K562 (cell line): Measurements from ENCODE around the gene QRICH1. TPM values are rescaled to one million over a fixed set of nuclear protein-coding genes. Genes with fewer than 3 reads are reported as not detected.

Experiments
- ATAC-seq: fragments of 200-7000 bp; cut with Tn5 transposase; 3 replicates; pipeline ENCODE4 v1.9.1; 2020; ENCODE audit warnings: moderate library complexity
- BruUV-seq: library from RNA; stranded (reverse); fragments of 400-500 nt; replicated peaks from 2 replicates; lab custom pipeline; 2021; lab: Mats Ljungman, UMichigan
- CTCF ChIA-PET: fragments of 300-600 bp; formaldehyde crosslinking; extraction: SDS; loops from one replicate; lab custom pipeline; 2021; ENCODE audit warnings: low intra/inter-chr PET ratio; lab: Yijun Ruan, JAX
- POLR2A ChIA-PET: fragments of 300-600, 350-650 bp; sonication (Branson Sonifier 250); formaldehyde crosslinking; extraction: SDS; loops from one replicate; lab custom pipeline; 2021; ENCODE audit warnings: antibody characterized with exemption, inconsistent platforms; lab: Yijun Ruan, JAX
- DNase-seq, 4 experiments: peaks; one replicate each; pipeline versions ENCODE4 v3.0.0 to v3.0.0-alpha.2; 2011 to 2018; ENCODE audit warnings: low spot score in 3 of 4, mixed read lengths in 3 of 4; ENCODE audit errors: extremely low read depth in 1 of 4
- FAIRE-seq: peaks from 2 replicates; lab custom pipeline; 2011; peaks lifted over from hg19 to GRCh38; lab: Jason Lieb, UNC
- H2AFZ ChIP-seq: 2 replicates; pipeline ENCODE4 v1.6.0; 2011; ENCODE audit warnings: low read depth, low read length, control low read depth, inconsistent platforms
- H3K27ac ChIP-seq: fragments of 200-600 bp; 3 replicates; pipeline ENCODE4 v1.8.0; 2011; ENCODE audit warnings: low read depth, mild to moderate bottlenecking, control low read depth, inconsistent platforms, low read length, moderate library complexity, mixed read lengths; ENCODE audit errors: extremely low read depth
- H3K27me3 ChIP-seq, 2 experiments: fragments of 300-600 bp in 1 of 2; 2 replicates in 1 of 2; 3 replicates in 1 of 2; pipeline versions ENCODE4 v1.6.0 to v1.8.0; 2011; ENCODE audit warnings: inconsistent platforms in 2 of 2, low read length in 2 of 2, mild to moderate bottlenecking in 1 of 2, mixed read lengths in 1 of 2, moderate library complexity in 1 of 2; ENCODE audit not compliant: control insufficient read depth in 2 of 2, insufficient read depth in 2 of 2
- H3K36me3 ChIP-seq: fragments of 300-600 bp; 3 replicates; pipeline ENCODE4 v1.8.0; 2011; ENCODE audit warnings: mild to moderate bottlenecking, low read length, inconsistent platforms; ENCODE audit not compliant: control insufficient read depth, insufficient read depth
- H3K4me1 ChIP-seq, 2 experiments: fragments of 200-600 bp in 1 of 2; replicated peaks in 1 of 2; 2 replicates in 1 of 2; 3 replicates in 1 of 2; pipeline versions ENCODE4 v1.5.1 to v1.8.0; 2011; ENCODE audit warnings: inconsistent platforms in 2 of 2, low read length in 2 of 2, mild to moderate bottlenecking in 1 of 2, mixed read lengths in 1 of 2, moderate library complexity in 1 of 2; ENCODE audit not compliant: control insufficient read depth in 2 of 2, insufficient read depth in 2 of 2
- H3K4me2 ChIP-seq: 2 replicates; pipeline ENCODE4 v1.6.1; 2011; ENCODE audit warnings: low read length, control low read depth, inconsistent platforms, mixed read lengths; ENCODE audit not compliant: insufficient read depth
- H3K4me3 ChIP-seq: fragments of 200-600 bp; sonication (generic), shearing (Covaris generic); 2 replicates; pipeline ENCODE4 v1.5.1; 2016; ENCODE audit warnings: control low read depth, inconsistent platforms
- H3K79me2 ChIP-seq: fragments of 200-600 bp; 3 replicates; pipeline ENCODE4 v1.8.0; 2011; ENCODE audit warnings: low read length, inconsistent platforms; ENCODE audit not compliant: control insufficient read depth, insufficient read depth
- H3K9ac ChIP-seq, 2 experiments: 2 replicates each; pipeline versions ENCODE4 v1.6.0 to v1.6.1; 2011; ENCODE audit warnings: low read depth in 2 of 2, low read length in 2 of 2, control low read depth in 1 of 2, inconsistent platforms in 1 of 2, mild to moderate bottlenecking in 1 of 2, mixed read lengths in 1 of 2; ENCODE audit not compliant: insufficient read depth in 1 of 2
- H3K9me1 ChIP-seq: one replicate; pipeline ENCODE4 v1.6.0; 2011; ENCODE audit warnings: inconsistent platforms, mild to moderate bottlenecking, low read length, moderate library complexity; ENCODE audit not compliant: control insufficient read depth, insufficient read depth
- H3K9me3 ChIP-seq: replicated peaks from 2 replicates; pipeline ENCODE4 v1.5.1; 2011; ENCODE audit warnings: low read depth, low read length, inconsistent platforms; ENCODE audit not compliant: control insufficient read depth, insufficient read depth
- H4K20me1 ChIP-seq: replicated peaks from 2 replicates; pipeline ENCODE4 v1.6.1; 2011; ENCODE audit warnings: low read length, inconsistent platforms, mixed read lengths; ENCODE audit not compliant: control insufficient read depth, insufficient read depth
- CREBBP ChIP-seq: IDR thresholded peaks from one replicate; pipeline ENCODE4 v1.6.1; 2012; ENCODE audit warnings: low read depth, mild to moderate bottlenecking, control low read depth, inconsistent platforms, low read length
- HES1 ChIP-seq: fragments of 450-650 bp; IDR thresholded peaks from 2 replicates; pipeline ENCODE4 v1.6.1; 2016; ENCODE audit warnings: low read depth, mild to moderate bottlenecking, moderate library complexity
- HINFP ChIP-seq: fragments of 450-650 bp; conservative IDR thresholded peaks from 2 replicates; pipeline ENCODE4 v1.6.1; 2016; ENCODE audit warnings: missing genetic modification characterization, low read depth, mild to moderate bottlenecking, control low read depth, missing compliant biosample characterization
- MCM3 ChIP-seq: fragments of 450-650 bp; IDR thresholded peaks from 2 replicates; pipeline ENCODE4 v1.6.1; 2016
- SAP30 ChIP-seq: fragments of 200-600 bp; sonication (generic); IDR thresholded peaks from 2 replicates; pipeline ENCODE4 v1.6.1; 2012; ENCODE audit warnings: borderline replicate concordance, low read depth, mild to moderate bottlenecking, moderate library complexity, low read length, control low read depth, inconsistent platforms; ENCODE audit not compliant: insufficient read depth, poor library complexity, severe bottlenecking
- TAF1 ChIP-seq: IDR thresholded peaks from 2 replicates; pipeline ENCODE4 v1.6.1; 2011; ENCODE audit warnings: mild to moderate bottlenecking, low read length, moderate library complexity; ENCODE audit not compliant: insufficient read depth, control insufficient read depth, severe bottlenecking; ENCODE audit errors: extremely low read depth
- TFE3 ChIP-seq: fragments of 450-650 bp; formaldehyde crosslinking; IDR thresholded peaks from 2 replicates; pipeline ENCODE4 v1.4.0; 2020; ENCODE audit warnings: mild to moderate bottlenecking, mixed read lengths
- ZNF12 ChIP-seq: sonication (generic); formaldehyde crosslinking; IDR thresholded peaks from 2 replicates; pipeline ENCODE4 v1.4.0; 2020; ENCODE audit warnings: mild to moderate bottlenecking, missing genetic modification reagents
- ZNF75A ChIP-seq: fragments of 450-650 bp; formaldehyde crosslinking; IDR thresholded peaks from 2 replicates; pipeline ENCODE4 v1.4.0; 2020; ENCODE audit warnings: mild to moderate bottlenecking
- ZNF79 ChIP-seq: fragments of 250-450 bp; sonication (Bioruptor Pico); IDR thresholded peaks from 2 replicates; pipeline ENCODE4 v1.4.0; 2020; ENCODE audit warnings: low read depth, mild to moderate bottlenecking, moderate library complexity
- whole genome bisulfite sequencing: fragments of 100-300 bp; shearing (Covaris generic); methylation state at CpG from one replicate; pipeline ENCODE4 v1.1.6; 2016; ENCODE audit warnings: low coverage, mixed read lengths; ENCODE audit not compliant: insufficient coverage; ENCODE audit errors: missing lambda C conversion rate; 5-methylcytosine and 5-hydroxymethylcytosine counted together
- in situ Hi-C: fragments of 300-500 bp; cut with MboI; formaldehyde crosslinking; loops from 4 replicates; pipeline ENCODE4 v1.15.0; 2018; ENCODE audit warnings: inconsistent platforms, mixed read lengths
- intact Hi-C: fragments of 100-400 bp; cut with micrococcal nuclease; formaldehyde crosslinking; loops from 2 replicates; pipeline ENCODE4 v1.14.2; 2022
- polyA plus RNA-seq, 8 experiments: library from polyadenylated mRNA; depleted of rRNA in 4 of 8; stranded (reverse) in 5 of 8; unstranded in 3 of 8; fragments of >200 nt; fragmentation: Nextera tagmentation in 2 of 8; fragmentation: Illumina TruSeq in 1 of 8; extraction: Ambion mirVana in 2 of 8; extraction: Trizol in 1 of 8; gene quantifications; 2 replicates each; pipeline versions ENCODE4 v1.2.1 to v1.2.3, GENCODE V29; 2011 to 2014; ENCODE audit warnings: inconsistent platforms in 1 of 8, missing spikeins in 1 of 8
- total RNA-seq, 7 experiments: library from RNA; depleted of rRNA in 6 of 7; stranded (reverse); fragments of >200 nt in 6 of 7; fragmentation: Illumina TruSeq in 2 of 7; extraction: Trizol in 2 of 7; gene quantifications; 2 replicates each; pipeline versions ENCODE4 v1.2.1 to v1.2.3, GENCODE V29; 2011 to 2021; ENCODE audit warnings: low replicate concordance in 1 of 7

QRICH1 gene
- total and polyA plus RNA-seq, 9 of the 15 experiments (the other 6 are each of a cell fraction or from before 2014, with no cell fraction given): 20.1 to 99.2 (median 56.7) TPM

- intact Hi-C loops: no loop called here
- ChIA-PET CTCF (no interaction called here), POLR2A (interaction anchor here (0.7 to 1.4 kb wide), 3 partner anchors 11 to 89 kb away, joined by 3 to 4 read pairs (median 4); partner anchors contain the start of gene QRICH1)
- DNase-seq (no peak), ATAC-seq (no peak), FAIRE-seq (no peak)
- Histone ChIP-seq H4K20me1 (no peaks in the 10 kb centered on the region), H3K9me3 (no peaks in the 10 kb centered on the region), H2AFZ (no peak overlapping the region), H3K9me1 (no peaks in the 10 kb centered on the region), H3K4me3 (no peak overlapping the region), H3K27me3 (no peaks in the 10 kb centered on the region), H3K9ac (no peak overlapping the region), H3K79me2 (no peaks in the 10 kb centered on the region), H3K4me1 (peaks cover 0 to 6% of the 10 kb centered on the region in 2 experiments; a peak in 1 of 5 replicates), H3K27ac (no peak overlapping the region), H3K4me2 (no peak overlapping the region), H3K36me3 (peaks cover 91% of the 10 kb centered on the region)
- 87% methylated on average over 13 of the region's 14 CpGs for WGBS
- BruUV-seq: no TSS peak
- in situ Hi-C loops: no loop called here
- TF ChIP-seq MCM3 (no peak), HINFP (tag) (no peak), CREBBP (no peak), SAP30 (no peak), HES1 (no peak), TAF1 (no peak), ZNF79 (CRISPR knock-in tag) (no peak), ZNF75A (CRISPR knock-in tag) (no peak), TFE3 (CRISPR knock-in tag) (no peak), ZNF12 (no peak)
Measured at GRCh38 chr3:49112262-49112661, 18.4 kb upstream of the QRICH1 start.
